NCI-H1417 (cell line): ENCODE results near the gene LDHD.

Source experiments
- DNase-seq, 3 experiments: peaks; one replicate each; lab custom pipeline; 2025; lab: John Stamatoyannopoulos, UW

LDHD gene

GRCh38 chr16:75063549-75064088 lies 53.0 kb downstream of the LDHD start:
- DNase-seq = no peak

- no peak for DNase-seq
Measured at GRCh38 chr16:75062976-75063346, 53.6 kb downstream of the LDHD start.

DNA sequence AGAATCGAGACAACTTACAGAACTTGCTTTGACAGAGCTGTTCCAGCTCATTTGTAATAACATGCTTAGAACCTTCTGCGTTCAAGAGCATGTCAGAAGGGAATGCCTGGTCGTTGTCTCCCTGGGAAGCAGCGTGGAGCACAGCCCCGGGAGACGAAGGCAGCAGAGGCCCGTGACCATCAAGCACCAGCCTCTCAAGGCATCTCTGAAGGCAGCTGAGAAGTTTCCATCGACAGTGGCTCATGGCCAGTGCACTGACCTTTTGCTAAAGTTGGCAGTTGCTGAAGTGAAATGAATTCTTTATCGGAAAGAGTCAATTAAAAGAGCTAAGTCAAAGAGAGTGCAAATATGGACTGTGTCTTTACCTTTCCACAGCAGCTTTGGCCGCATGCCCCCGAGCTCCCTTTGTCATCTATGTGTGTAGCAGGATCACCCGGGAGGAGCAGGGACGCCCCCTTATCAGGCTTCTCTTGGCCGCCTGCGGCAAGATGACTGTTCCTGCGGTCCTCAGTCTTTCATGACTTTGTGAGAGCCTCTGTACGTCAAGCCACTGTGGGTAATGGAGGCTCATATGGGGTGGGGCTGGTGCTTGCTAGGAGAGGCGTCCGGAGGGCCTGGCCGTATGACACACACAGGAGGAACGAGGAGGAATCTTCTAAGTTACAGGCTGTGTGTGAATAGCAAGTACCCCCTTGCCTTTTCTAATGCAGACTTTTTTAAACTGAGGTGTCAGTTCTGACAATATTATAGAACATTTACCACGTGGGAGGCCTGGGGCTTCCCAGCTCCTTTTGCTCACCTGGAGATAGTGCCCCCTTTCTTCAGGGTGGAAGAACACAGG lies 54.2 kb downstream of the LDHD start:
- DNase-seq = peak in 1 of 3 experiments; percentile 36
